Adrenal gland (tissue), 12 donors: Measurements from ENCODE around the gene PIWIL1. TPM values are rescaled to one million over a fixed set of nuclear protein-coding genes. Genes with fewer than 3 reads are reported as not detected.

Experiments
- DNase-seq, 7 donors: peaks; one replicate each; pipeline ENCODE4 v3.0.0-alpha.2; 2019 to 2020
- H3K27ac ChIP-seq, 5 donors: fragments of 200-600 bp; sonication (generic) in 4 of 5; 1 replicate in 3 of 5; 2 replicates in 2 of 5; pipeline versions ENCODE4 v1.5.1 to v1.8.0; 2016 to 2020; ENCODE audit warnings: mild to moderate bottlenecking in 1 of 5
- H3K27me3 ChIP-seq: fragments of 200-600 bp; 2 replicates; pipeline ENCODE4 v1.8.0; 2021
- H3K36me3 ChIP-seq, 2 donors: fragments of 200-600 bp; replicated peaks in 1 of 2; 1 replicate in 1 of 2; 2 replicates in 1 of 2; pipeline versions ENCODE4 v1.5.1 to v1.8.0; 2018 to 2022
- H3K4me1 ChIP-seq, 2 donors: fragments of 200-600 bp; replicated peaks in 1 of 2; 1 replicate in 1 of 2; 2 replicates in 1 of 2; pipeline versions ENCODE4 v1.5.1 to v1.8.0; 2018 to 2021
- H3K4me3 ChIP-seq, 4 donors: fragments of 200-600 bp; sonication (generic) in 3 of 4; one replicate each; pipeline ENCODE4 v1.5.1; 2016 to 2018
- H3K9me3 ChIP-seq, 3 donors: fragments of 200-600 bp; sonication (generic) in 1 of 3; replicated peaks in 1 of 3; 1 replicate in 2 of 3; 2 replicates in 1 of 3; pipeline versions ENCODE4 v1.5.1 to v1.8.0; 2016 to 2021
- POLR2A ChIP-seq, 2 donors: fragments of 450-650 bp; IDR thresholded peaks; one replicate each; pipeline ENCODE4 v1.6.1; 2017; ENCODE audit warnings: antibody characterized with exemption in 2 of 2, mild to moderate bottlenecking in 2 of 2, moderate library complexity in 1 of 2
- WGBS, 4 donors: extraction: QIAGEN DNeasy Blood & Tissue Kit in 2 of 4; methylation state at CpG; one replicate each; pipeline versions ENCODE4 v1.1.5 to v1.1.7; 2013 to 2017; 5-methylcytosine and 5-hydroxymethylcytosine counted together
- intact Hi-C, 2 donors: fragments of 100-400 bp; cut with DNase I; formaldehyde crosslinking; loops; one replicate each; pipeline versions ENCODE4 v1.14.1 to v1.15.0; 2022 to 2023
- polyA plus RNA-seq, 3 donors: library from polyadenylated mRNA; stranded (reverse); fragments of 200-250 nt in 2 of 3; fragments of 350-450 nt in 1 of 3; fragmentation: Illumina TruSeq in 1 of 3; extraction: RNeasy Lipid Tissue Mini Kit (QIAGEN cat#74804) in 1 of 3; gene quantifications; one replicate each; pipeline ENCODE4 v1.2.3, GENCODE V29; 2013 to 2014
- total RNA-seq, 9 donors: library from RNA; depleted of rRNA in 4 of 9; stranded (reverse); fragments of >200 nt in 4 of 9; fragments of 120-200 nt in 1 of 9; fragmentation: NEBNext Ultra II Directional in 1 of 9; extraction: Animal tissue kit (Norgen Biotek cat#: 25700) in 1 of 9; gene quantifications; one replicate each; pipeline versions ENCODE4 v1.1.0 to v1.2.4, GENCODE V29; 2013 to 2023
- TF ChIP-seq, protein P1 (sequence below), 6 experiments: fragments of 450-650 bp in 4 of 6; fragments of 200-600 bp in 2 of 6; sonication (generic) in 1 of 6; IDR thresholded peaks; 1 replicate in 5 of 6; 2 replicates in 1 of 6; pipeline versions ENCODE4 v1.5.1 to v1.8.0; 2016 to 2021; ENCODE audit warnings: antibody characterized with exemption in 6 of 6, mild to moderate bottlenecking in 2 of 6, moderate library complexity in 1 of 6
- donor health status: healthy with polysubstance abuse.
- donor health status: Bipolar disorder and iron deficiency.
- donor health status: DM: yes; HTN: yes; CAD: no.
- donor health status: DM: no; HTN: no; CAD: no.
- donor health status: DM: no; HTN: no; CAD: no.
- donor health status: DM: yes; HTN: yes; CAD: no.

Gene PIWIL1
- total and polyA plus RNA-seq, 12 donors, result 0.08 to 0.39 (median 0.20) TPM; not detected in 5

- H3K27ac ChIP-seq, result no peak overlapping the region
- no peaks in the 10 kb centered on the region for H3K27me3 ChIP-seq
- H3K4me3 ChIP-seq, result no peak overlapping the region
- no peaks in the 10 kb centered on the region for H3K4me1 ChIP-seq
- intact Hi-C loops, result no loop called here
- WGBS, 4 donors, result 57 to 65% (median 60%) methylated on average over 14 of the region's 14 CpGs
- H3K9me3 ChIP-seq, result no peaks in the 10 kb centered on the region
- no peak for DNase-seq
- H3K36me3 ChIP-seq, result no peaks in the 10 kb centered on the region
- no peak for TF ChIP-seq POLR2A (IDR thresholded peaks at IDR 0.05)
- TF ChIP-seq, protein P1, sequence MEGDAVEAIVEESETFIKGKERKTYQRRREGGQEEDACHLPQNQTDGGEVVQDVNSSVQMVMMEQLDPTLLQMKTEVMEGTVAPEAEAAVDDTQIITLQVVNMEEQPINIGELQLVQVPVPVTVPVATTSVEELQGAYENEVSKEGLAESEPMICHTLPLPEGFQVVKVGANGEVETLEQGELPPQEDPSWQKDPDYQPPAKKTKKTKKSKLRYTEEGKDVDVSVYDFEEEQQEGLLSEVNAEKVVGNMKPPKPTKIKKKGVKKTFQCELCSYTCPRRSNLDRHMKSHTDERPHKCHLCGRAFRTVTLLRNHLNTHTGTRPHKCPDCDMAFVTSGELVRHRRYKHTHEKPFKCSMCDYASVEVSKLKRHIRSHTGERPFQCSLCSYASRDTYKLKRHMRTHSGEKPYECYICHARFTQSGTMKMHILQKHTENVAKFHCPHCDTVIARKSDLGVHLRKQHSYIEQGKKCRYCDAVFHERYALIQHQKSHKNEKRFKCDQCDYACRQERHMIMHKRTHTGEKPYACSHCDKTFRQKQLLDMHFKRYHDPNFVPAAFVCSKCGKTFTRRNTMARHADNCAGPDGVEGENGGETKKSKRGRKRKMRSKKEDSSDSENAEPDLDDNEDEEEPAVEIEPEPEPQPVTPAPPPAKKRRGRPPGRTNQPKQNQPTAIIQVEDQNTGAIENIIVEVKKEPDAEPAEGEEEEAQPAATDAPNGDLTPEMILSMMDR (IDR thresholded peaks at IDR 0.05), result no peak
These were observed 20.1 kb downstream of the PIWIL1 start for GRCh38 chr12:130357729-130358330.

DNA sequence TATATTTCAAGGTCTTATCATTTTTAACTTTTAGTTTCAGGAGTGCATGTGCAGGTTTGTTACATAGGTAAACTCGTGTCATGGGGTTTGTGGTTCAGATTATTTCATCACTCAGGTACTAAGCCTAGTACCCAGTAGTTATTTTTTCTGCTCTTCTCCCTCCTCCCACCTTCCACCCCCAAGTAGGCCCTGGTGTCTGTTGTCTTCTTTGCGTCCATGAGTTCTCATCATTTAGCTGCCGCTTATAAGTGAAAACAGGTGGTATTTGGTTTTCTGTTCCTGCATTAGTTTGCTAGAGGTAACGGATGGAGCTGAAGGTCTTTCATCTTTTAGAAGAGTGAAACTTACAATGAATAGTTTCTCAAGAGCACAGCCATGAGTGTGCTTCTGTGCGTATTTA lies 24.4 kb downstream of the PIWIL1 start:
- H3K36me3 ChIP-seq, result no peaks in the 10 kb centered on the region
- intact Hi-C loops, result no loop called here
- 69 to 85% (median 76%) methylated on average over 5 of the region's 5 CpGs for WGBS, 4 donors
- no peak overlapping the region for H3K27ac ChIP-seq
- DNase-seq, result no peak
- TF ChIP-seq, protein P1 (IDR thresholded peaks at IDR 0.05), result no peak
- TF ChIP-seq POLR2A (IDR thresholded peaks at IDR 0.05), result no peak
- no peak overlapping the region for H3K4me3 ChIP-seq
- H3K27me3 ChIP-seq, result no peaks in the 10 kb centered on the region
- no peaks in the 10 kb centered on the region for H3K4me1 ChIP-seq
- H3K9me3 ChIP-seq, result no peaks in the 10 kb centered on the region

DNA sequence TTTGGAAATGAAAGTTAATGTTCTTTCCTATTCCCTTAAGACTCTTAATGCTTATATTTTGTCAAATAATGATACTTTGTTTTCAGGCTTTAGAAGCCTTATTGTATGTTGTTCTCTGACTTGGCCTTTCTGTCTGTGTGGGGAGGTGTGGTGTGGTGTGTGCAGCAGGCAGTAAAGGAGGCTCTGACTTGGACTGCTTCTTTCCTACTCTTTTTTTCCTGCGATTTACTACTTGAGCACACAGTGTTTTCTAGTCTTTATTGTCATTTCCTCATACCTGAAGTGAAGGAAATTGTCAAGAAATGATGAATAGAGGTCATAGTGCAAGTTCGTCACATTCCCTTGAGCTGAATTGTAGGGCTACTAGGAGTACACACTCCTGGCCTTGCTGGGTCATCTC lies 26.9 kb downstream of the PIWIL1 start:
- H3K9me3 ChIP-seq, result no peaks in the 10 kb centered on the region
- no peaks in the 10 kb centered on the region for H3K36me3 ChIP-seq
- H3K4me3 ChIP-seq, result no peak overlapping the region
- no peak overlapping the region for H3K27ac ChIP-seq
- no peak for DNase-seq
- H3K27me3 ChIP-seq, result no peaks in the 10 kb centered on the region
- 67 to 76% (median 68%) methylated on average over 2 of the region's 2 CpGs for WGBS, 4 donors
- intact Hi-C loops, result no loop called here
- no peaks in the 10 kb centered on the region for H3K4me1 ChIP-seq
- TF ChIP-seq, protein P1 (IDR thresholded peaks at IDR 0.05), result no peak
- no peak for TF ChIP-seq POLR2A (IDR thresholded peaks at IDR 0.05)

- H3K27me3 ChIP-seq, result no peaks in the 10 kb centered on the region
- intact Hi-C loops, result no loop called here
- 59 to 75% (median 66%) methylated on average over 7 of the region's 7 CpGs for WGBS, 4 donors
- no peak overlapping the region for H3K27ac ChIP-seq
- no peak for DNase-seq
- TF ChIP-seq POLR2A (IDR thresholded peaks at IDR 0.05), result no peak
- TF ChIP-seq, protein P1 (IDR thresholded peaks at IDR 0.05), result no peak
- H3K9me3 ChIP-seq, result no peaks in the 10 kb centered on the region
- H3K36me3 ChIP-seq, result no peaks in the 10 kb centered on the region
- no peak overlapping the region for H3K4me3 ChIP-seq
- no peaks in the 10 kb centered on the region for H3K4me1 ChIP-seq
These were observed 28.5 kb downstream of the PIWIL1 start for GRCh38 chr12:130366159-130366558.
